Ishikawa (cell line): Measurements from ENCODE around the gene MTOR.

Source experiments
- EGR1 ChIP-seq: IDR thresholded peaks from 2 replicates; pipeline ENCODE4 v1.6.1; 2012
- EP300 ChIP-seq: IDR thresholded peaks from 2 replicates; pipeline ENCODE4 v1.6.1; 2012; ENCODE audit warnings: borderline replicate concordance
- NFIC ChIP-seq: IDR thresholded peaks from 2 replicates; pipeline ENCODE4 v1.6.1; 2012
- RAD21 ChIP-seq: IDR thresholded peaks from 2 replicates; pipeline ENCODE4 v1.6.1; 2012; ENCODE audit warnings: low read depth
- TAF1 ChIP-seq: IDR thresholded peaks from 2 replicates; pipeline ENCODE4 v1.6.1; 2012; ENCODE audit warnings: low read depth, mild to moderate bottlenecking
- TCF12 ChIP-seq: IDR thresholded peaks from 2 replicates; pipeline ENCODE4 v1.6.1; 2012; ENCODE audit warnings: low read depth
- TEAD4 ChIP-seq: IDR thresholded peaks from 2 replicates; pipeline ENCODE4 v1.6.1; 2012
- YY1 ChIP-seq: IDR thresholded peaks from 2 replicates; pipeline ENCODE4 v1.6.1; 2012; ENCODE audit warnings: low read depth
- TF ChIP-seq, protein P1 (sequence below): IDR thresholded peaks from 2 replicates; pipeline ENCODE4 v1.6.1; 2012
- TF ChIP-seq, protein P2 (sequence below): IDR thresholded peaks from 2 replicates; pipeline ENCODE4 v1.6.1; 2012

DNA sequence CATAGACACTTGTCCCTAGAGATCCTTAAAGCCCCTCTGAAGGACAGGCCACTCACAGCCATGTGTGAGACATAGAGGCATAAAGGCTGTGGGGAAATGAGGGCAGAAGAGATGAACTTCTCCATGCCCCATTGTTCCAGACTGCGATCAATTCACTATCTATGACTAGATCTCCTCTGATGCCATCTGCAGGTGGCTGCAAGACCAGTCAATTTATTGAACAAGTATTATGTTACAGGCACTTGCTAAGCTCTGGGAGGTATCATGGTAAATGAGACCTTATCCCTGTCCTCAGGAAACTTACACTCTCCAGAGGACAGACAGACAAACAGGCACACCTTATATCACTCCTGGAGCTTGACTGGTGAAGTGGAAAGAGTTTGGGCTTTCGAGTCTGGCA is 33.6 kb upstream of the MTOR start:
- TF ChIP-seq YY1 (no peak), TAF1 (no peak), RAD21 (no peak), NFIC (no peak), TEAD4 (no peak), EP300 (no peak), EGR1 (no peak), TCF12 (no peak)
- TF ChIP-seq, protein P1, sequence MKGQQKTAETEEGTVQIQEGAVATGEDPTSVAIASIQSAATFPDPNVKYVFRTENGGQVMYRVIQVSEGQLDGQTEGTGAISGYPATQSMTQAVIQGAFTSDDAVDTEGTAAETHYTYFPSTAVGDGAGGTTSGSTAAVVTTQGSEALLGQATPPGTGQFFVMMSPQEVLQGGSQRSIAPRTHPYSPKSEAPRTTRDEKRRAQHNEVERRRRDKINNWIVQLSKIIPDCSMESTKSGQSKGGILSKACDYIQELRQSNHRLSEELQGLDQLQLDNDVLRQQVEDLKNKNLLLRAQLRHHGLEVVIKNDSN = no peak
- TF ChIP-seq, protein P2, sequence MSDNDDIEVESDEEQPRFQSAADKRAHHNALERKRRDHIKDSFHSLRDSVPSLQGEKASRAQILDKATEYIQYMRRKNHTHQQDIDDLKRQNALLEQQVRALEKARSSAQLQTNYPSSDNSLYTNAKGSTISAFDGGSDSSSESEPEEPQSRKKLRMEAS = no peak
